Esophagus muscularis mucosa (tissue), 3 donors: Measurements from ENCODE around the gene MACROD2.

ENCODE experiments used
- CTCF ChIP-seq, 3 experiments: fragments of 200-600 bp in 2 of 3; fragments of 450-650 bp in 1 of 3; sonication (generic) in 2 of 3; IDR thresholded peaks; one replicate each; pipeline ENCODE4 v1.5.1; 2017 to 2019; ENCODE audit warnings: antibody characterized with exemption in 3 of 3, mild to moderate bottlenecking in 2 of 3, moderate library complexity in 1 of 3
- POLR2A ChIP-seq: fragments of 450-650 bp; IDR thresholded peaks from one replicate; pipeline ENCODE4 v1.6.1; 2017; ENCODE audit warnings: antibody characterized with exemption, moderate library complexity, mild to moderate bottlenecking, low read depth

- TF ChIP-seq CTCF (IDR thresholded peaks at IDR 0.05) (no peak), POLR2A (no peak)
These were observed 1375.1 kb downstream of the MACROD2 start for GRCh38 chr20:15370370-15370769.
